ENCODE data around the gene RANGAP1. TPM values are rescaled to one million over a fixed set of nuclear protein-coding genes. Genes with fewer than 3 reads are reported as not detected.
"Not testable (repeated sequence)": the region's sequence is repeated elsewhere in the genome, so short reads cannot be mapped to it uniquely, and the experiment has no call there.

RANGAP1 gene
- total RNA-seq, 1 experiment from 2014 or later: 198 TPM

DNA sequence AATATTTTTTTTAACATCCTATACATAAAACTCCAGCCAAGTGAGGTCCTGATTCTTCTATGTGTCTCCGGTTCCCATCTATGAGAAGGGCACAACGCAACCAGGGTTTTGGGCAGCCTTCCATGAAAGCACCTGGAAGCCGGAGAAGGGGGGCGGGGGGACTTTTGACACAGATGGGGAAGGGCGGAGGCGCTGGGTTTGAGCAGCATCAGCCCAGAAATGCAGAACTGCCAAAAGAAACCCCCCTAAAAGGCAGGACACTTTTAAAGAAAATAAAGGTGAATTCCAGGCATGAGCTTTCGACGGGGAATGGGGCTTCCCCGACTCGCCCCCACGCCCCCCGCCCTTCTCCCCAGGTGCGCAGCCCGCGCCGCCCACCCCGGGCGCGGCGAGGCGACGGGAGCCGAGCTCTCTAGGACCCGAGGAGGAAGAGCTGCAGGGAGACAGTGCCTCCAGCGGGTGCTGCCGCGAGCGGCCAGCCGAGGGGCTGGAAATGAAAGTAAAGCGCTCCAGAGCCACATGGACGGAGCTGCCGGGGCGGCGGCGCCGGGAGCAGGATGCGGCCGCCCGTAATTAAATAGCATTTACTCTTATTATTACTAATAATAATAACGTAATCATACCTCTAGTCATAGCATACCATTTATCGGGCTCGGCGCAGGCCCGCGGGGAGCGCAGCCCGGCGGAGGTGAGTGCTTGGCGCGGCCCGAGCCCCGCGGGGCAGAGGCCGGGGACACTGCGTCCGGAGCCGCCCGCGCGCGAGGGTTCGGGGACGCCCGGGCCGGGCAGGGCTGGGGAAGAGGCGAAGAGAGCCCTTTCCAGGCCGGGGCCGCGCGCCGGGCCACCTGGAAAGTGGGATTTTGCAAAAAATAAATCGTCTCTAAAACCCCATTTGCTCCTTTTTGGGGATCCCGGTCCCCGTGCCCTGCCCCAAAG is 15.4 kb upstream of the RANGAP1 start, which contains the start of gene ZC3H7B:
ZC3H7B (plus strand) TSS at position 441 of the 936 bp plus-strand sequence. CDS start 19,136 bp downstream, outside the sequence.
- DNase-seq (ENCODE audit: low read depth): peak; percentile 78

DNA sequence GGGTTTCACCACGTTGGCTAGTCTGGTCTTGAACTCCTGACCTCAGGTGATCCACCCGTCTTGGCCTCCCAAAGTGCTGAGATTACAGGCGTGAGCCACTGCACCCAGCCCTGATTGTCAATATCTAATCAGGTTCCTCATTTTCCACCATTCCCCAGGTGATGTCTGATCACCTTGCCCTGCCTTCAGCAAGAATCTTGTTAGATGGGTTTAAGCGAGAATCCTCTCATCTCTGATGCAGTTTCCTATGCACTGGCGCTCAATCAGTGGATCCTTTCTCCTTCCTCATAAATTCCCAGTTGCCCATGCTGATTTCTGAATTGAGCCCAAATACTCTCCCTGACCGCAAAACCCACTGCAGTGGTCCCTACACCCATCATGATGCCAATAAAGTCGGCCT is 14.7 kb upstream of the RANGAP1 start:
- DNase-seq (ENCODE audit: low read depth): no peak

DNA sequence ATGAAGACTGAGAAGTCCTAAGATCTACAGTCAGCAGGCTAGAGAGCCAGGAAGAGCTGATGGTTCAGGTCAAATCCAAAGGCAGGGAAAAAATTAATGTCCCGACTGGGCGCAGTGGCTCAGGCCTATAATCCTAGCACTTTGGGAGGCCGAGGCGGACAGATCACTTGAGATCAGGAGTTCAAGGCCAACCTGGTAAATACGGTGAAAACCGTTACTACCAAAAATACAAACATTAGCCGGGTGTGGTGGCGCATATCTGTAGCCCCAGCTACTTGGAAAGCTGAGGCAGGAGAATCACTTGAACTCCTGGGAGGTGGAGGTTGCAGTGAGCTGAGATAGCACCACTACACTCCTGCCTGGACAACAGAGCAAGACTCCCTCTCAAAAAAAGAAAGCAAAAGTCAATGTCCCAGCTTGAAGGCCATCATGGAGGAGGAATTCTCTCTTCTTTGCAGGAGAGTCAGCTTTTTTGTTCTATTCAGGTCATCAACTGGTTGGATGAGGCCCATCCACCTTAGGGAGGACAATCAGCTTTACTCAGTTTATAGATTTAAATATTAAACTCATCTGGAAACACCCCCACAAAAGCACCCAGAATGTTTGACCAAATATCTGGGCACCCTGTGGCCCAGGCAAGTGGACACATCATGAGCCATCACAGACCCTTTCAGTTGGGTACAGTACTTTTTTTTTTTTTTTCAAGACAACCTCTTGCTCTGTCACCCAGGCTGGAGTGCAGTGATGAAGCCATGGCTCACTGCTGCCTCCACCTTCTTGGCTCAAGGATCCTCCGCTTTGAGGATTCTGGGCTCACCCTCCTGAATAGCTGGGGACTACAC is 11.1 kb upstream of the RANGAP1 start:
- DNase-seq (ENCODE audit: low read depth): no peak

DNA sequence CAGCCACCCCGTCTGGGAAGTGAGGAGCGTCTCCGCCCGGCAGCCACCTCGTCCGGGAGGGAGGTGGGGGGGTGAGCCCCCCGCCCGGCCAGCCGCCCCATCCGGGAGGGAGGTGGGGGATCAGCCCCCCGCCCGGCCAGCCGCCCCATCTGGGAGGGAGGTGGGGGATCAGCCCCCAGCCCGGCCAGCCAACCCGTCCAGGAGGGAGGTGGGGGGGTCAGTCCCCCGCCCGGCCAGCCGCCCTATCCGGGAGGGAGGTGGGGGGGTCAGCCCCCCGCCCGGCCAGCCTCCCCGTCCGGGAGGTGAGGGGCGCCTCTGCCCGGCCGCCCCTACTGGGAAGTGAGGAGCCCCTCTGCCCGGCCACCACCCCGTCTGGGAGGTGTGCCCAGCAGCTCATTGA is 8.8 kb upstream of the RANGAP1 start:
- not testable (repeated sequence) for DNase-seq (ENCODE audit: low read depth)

DNA sequence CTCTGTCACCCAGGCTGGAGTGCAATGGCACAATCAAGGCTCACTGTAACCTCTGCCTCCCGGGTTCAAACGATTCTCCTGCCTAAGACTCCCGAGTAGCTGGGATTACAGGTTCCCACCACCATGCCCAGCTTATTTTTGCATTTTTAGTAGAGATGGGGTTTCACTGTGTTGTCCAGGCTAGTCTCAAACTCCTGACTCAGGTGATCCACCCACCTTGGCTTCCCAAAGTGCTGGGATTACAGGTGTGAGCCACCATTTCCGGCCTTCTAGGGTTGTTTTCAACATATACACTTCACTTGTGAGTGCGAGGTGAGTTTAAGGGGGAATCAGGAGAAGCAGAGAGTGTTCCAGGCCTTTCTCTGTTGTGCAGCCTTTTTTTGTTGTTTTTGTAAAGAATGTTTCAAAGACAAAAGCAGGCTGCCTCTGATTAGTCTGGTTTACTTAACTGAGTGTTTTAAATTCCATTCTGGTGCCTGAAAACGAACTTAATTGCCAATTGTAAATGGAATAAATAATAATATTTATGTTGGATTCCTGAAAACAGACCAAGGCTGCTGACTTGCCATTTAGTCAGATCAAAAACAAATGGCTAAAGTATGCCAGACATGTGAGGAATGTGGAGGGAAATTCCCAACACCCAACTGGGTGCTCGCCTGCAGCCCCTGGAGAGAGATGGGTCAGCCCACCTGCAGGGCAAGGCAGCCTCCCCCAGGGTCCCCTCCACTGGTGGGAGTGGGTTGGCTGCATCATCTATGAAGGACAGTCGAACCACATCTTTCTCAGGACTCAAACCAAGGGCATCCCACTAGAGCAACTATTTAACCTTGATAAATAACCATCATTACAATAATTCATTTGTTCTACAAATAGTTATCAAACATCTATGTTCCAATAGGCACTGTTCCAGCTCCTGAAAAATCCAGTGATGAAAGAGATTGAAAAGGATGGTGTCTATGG is 4.6 kb upstream of the RANGAP1 start:
- DNase-seq (ENCODE audit: low read depth): peak; percentile 77

DNA sequence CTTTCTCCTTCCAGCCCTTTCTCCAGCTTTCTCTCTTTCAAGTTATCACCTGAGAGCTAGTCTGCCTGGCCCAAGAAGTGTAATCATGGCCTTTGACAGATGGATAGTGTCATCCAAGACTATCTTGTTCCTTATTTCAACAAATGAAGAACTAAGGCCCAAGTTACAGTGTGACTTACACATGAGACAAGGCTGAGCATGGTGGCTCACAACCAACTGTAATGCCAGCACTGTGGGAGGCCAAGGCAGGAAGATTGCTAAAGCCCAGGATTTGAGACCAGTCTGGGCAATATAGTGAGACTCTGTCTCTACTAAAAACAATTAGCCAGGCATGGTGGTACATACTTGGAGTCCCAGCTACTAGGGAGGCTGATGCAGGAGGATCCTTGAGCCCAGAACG is 3.7 kb upstream of the RANGAP1 start:
- no peak for DNase-seq (ENCODE audit: low read depth)

DNA sequence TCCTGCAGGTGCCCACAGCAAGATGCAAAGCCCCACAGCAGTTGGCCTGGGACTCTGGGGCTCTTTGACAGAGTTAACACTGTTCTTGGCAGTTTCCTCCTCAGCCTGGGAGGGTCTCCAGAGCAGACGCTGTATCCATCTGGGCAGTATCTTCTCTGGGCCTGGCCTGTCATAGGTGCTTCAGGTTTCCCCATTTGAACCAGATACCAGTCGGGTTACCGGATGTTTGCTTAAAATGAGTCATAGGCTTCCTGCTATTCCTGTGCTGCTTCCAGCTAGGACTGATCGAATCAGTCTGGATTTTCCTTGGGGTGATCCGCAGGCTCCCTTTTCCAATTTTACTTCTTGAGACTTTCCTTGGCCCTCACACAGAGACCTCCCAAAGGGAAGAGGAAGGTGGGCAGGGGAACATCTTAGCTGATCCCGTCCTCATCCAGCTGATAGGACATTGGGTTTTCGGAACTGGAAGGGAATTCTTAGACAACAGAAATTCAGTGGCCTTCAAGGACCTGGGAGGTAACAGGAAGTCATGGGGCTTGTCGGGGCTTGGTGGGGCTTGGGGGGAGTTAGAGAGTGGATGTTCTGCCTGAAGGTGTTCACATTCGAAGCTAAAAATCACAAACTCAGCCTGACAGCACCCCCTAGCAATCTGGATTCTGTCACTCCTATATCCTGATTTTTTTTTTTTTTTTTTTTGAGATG is 2.4 kb upstream of the RANGAP1 start:
- DNase-seq (ENCODE audit: low read depth): peak; percentile 93

DNA sequence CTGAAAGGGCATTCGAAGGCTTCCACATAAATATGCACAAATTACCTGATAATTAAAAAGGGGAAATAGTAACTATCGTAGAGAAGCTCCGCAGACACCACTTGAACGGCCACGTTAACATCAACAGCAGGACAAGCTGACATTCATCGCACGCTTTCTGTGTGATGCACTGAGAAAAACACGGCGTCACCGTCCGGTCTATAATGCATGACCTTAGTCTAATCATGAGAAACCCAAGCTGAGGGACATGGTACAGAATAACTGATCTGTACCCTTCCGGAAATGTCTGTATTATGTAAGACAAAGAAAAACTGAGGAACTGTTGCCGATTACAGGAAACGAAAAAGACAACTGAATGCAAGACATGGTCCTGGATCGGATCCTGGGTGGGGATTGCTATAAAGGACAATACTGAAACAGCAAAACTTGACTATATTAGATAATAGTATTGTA is 678 bp upstream of the RANGAP1 start:
- no peak for DNase-seq (ENCODE audit: low read depth)

DNA sequence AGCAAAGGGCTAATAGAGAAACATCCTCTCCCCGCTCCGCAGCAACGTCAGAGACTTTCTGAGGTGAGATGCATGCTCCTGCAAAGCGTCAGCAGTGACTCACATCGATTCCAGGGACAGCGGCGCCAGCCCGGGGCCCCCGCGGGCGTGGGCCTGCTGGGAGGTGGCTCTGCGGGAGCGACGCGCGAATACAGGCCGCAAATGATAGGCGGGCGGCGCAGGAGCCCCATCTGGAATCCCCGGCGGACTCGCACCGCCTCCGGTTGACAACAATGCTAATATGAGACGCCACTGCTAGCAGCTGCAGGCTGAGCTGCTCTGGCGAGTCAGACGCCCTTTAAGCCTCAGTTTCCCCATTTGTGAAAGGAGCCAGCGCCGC is 557 bp downstream of the RANGAP1 start:
- peak; percentile 88 for DNase-seq (ENCODE audit: low read depth)

DNA sequence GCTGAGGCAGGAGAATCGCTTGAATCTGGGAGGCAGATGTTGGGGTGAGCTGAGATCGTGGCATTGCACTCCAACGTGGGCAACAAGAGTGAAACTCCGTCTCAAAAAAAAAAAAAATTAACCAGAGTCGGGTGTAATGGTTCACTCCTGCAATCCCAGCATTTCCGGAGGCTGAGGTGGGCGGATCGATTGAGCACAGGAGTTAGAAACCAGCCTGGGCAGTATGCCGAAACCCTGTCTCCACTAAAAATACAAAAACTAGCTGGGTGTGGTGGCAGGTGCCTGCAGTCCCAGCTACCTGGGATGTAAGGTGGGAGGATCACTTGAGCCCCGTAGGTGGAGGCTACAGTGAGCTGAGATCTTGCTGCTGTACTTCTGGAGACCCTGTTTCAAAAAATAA is 1.5 kb downstream of the RANGAP1 start:
- no peak for DNase-seq (ENCODE audit: low read depth)

DNA sequence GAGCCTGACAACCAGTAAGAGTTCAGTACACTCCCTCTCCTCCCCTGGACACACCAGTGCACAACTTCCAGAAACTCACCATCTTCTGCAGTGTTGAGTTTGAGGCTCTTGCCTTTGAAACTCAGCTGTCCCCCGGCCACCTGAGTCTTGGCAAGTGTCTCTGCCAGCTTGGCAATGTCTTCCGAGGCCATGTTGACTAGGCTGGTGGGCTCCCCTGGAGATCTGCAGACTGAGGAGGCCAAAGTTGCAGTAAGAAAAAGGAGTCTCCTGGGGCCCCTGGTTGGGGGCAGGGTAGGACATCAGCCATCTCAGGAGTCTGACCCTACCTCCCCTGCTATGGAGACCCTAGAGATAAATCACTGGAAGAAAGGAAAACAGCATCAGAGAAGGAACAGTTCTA is 5.1 kb downstream of the RANGAP1 start:
- no peak for DNase-seq (ENCODE audit: low read depth)

DNA sequence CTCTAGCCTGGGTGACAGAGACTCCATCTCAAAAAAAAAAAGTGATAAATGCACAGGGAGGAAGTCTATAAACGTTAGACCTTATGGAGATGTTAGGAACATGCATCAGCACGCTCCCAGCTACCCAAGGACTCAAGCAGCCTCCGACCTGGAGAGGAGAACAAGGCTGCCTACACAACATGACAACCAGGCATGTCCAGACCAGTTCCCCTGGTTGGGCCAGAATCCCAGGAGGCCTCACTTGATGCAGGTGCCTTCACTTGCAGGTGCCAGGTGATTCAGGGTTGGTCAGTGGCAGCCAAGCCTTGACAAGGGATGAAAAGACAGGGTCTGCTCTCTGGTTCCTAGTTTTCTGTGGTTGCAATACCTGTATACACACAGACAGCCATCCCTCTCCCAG is 5.9 kb downstream of the RANGAP1 start:
- DNase-seq (ENCODE audit: low read depth): no peak

DNA sequence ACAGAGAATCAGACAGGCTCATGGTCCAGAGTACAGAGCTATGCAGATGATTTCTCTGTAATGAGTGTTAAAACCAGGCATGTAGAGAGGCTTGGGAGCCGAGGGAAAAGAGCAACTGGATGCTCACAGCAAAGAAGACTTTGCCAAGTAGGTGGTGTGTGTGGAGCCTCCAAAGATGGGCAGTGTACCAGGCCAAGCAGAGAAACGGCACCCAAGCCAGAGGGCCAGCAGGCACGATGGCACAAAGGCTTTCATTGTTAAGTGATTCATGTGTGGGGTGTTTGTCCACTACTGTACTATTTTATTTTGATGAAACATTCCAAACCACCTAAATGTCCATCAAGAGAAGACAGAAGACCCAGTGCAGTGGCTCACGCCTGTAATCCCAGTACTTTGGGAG is 11.1 kb downstream of the RANGAP1 start:
- DNase-seq (ENCODE audit: low read depth): no peak

DNA sequence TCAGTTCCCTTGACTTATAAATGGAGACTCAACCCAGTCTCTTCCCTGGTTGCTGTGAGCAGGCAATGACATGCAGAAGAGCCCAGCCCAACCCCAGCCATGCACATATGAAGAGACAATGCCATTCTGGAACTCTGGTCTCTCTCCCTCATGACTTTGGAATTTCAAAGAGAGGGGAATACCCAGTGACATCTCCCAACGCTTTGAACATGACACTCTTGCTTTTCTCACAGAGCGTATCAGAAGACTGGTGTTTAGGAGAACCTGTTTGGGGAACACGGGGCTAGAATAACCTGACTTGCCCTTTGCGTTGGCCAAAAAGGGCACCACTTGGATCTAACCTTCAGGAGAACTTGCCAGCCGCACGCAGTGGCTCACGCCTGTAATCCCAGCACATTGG is 12.9 kb downstream of the RANGAP1 start:
- DNase-seq (ENCODE audit: low read depth): no peak

DNA sequence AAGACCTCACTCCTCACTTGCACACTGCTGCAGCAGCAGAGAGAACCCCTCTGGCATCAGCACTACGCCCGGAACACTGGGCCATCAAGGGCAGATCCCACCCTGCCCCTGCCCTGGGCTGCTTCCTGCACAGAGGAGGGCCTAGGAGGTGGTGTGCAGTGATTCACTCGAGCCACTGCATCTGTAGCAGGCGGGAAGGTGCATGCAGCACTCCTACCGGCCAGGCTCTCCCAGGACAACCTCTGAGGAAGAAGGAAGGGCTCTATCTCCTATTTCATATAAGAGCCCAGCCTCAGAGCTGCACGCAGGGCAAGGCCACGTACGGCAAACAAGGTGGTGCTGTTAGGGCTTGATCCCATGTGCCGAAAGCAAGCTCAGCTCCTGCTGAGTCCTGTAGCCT is 14.2 kb downstream of the RANGAP1 start:
- DNase-seq (ENCODE audit: low read depth): no peak

DNA sequence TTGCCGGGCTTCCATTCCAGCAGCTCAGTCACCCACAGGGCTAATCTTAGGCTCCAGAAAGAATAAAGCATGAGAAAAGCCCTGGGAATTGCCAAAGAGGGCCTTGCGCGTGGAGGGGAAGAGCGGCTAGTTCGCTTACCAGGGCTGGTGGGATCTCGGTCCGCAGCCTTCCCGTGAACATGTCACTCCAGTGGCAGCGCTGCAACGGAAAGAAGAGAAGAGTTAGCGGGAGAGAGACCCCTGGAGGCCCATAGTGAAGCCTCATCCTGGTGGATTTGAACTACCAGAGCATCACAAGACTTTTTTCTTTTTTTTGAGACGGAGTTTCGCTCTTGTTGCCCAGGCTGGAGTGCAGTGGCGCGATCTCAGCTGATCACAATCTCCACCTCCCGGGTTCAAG is 18.0 kb downstream of the RANGAP1 start:
- no peak for DNase-seq (ENCODE audit: low read depth)

DNA sequence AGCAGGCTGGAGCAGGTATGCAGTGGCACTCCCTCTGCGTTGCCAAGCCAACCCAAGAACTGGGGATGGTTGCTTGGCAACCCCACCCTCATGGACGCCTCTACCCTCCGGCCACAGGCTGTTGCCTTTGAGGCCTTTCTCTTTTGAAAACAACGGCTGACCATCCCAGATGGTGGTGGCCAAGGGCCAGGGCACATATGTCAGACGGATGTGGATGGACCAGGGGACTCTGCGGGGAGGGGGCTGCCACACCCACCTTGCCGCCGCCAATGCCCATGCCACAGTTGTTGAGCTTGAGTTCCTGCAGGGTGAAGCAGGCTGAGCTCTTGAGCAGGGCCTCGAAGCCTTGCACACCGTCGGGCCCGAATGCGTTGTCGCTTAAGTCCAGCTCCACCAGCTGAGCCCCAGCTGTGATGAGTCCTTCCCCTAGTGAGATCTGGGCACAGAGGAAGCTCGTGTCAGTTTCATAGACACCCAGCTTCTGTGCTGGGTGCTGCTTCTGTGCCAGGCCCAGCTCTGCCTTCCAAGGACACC is 21.5 kb downstream of the RANGAP1 start:
- no peak for DNase-seq (ENCODE audit: low read depth)

DNA sequence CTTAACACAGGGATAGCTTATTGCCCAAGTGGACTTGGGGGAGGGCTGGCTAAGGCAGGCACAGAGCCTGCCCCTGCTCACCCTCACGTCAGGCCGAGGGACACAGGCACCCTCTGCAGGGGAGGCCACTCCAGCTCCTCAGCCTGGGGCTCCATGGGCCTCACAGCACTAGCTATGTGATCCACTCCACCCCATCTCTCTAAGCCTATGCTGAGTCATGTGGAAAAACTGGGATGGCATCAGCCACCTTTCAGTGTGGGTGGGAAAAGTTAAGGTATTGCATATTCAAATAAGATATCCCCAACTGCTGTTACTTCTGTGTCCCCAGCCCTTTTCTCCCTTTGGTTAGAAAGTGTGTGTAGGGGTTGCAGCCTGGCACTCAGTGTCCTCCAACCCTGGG is 22.3 kb downstream of the RANGAP1 start:
- no peak for DNase-seq (ENCODE audit: low read depth)

DNA sequence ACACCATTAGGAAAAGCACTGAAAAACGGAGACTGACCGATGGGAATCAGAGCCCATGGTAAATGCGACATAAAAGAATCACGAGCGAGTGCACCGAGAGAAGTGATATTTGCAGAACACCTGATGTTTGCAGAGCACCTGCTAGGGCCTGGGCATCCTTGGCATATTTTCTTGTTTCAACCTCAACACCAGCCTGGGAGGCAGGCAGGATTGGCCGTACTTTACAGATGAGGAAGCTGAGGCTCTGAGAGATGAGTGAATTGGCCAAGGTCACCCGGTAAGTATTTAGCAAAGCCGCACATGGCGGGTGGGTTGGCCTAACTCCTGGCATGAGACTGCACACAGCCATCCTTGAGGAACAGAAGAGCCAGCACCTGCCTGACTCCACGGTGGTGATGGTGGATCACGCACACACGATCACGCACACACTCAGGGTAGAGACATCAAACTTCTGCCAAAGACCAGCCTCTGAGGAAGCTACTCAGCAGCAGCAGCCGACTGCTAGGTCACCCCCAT is 23.7 kb downstream of the RANGAP1 start:
- no peak for DNase-seq (ENCODE audit: low read depth)
